ENCODE measurements around the gene PCK1.

DNA sequence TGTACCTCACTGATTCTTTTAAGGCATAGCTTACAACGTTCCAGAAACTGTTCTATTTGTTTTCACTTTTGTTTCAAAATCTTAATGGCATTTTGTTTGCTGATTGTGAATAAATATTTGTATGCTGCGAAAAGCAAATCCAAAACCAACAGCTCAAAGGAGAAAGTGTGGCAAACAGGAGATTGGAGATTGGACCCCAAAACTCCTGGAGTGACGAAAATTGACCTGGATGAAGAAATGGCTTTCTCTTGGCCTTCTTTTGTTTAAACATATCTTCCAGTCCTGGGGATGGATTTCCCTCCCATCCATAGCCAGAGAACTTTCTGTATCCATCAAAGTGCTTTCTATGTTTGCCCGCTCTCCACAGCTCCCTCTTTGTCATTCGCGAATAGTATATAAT lies 33.2 kb upstream of the PCK1 start:
- TF ChIP-seq CTCF (IDR thresholded peaks at IDR 0.05) (no peak), POLR2A (IDR thresholded peaks at IDR 0.05) (no peak)
